HG03159 (cell line): Measurements from ENCODE around the gene SF3A2.

Source experiments
- ATAC-seq: cut with Tn5 transposase; IDR thresholded peaks from one replicate; pipeline ENCODE4 v1.9.1; 2021; ENCODE audit warnings: mild to moderate bottlenecking, moderate library complexity; ENCODE audit not compliant: unreplicated experiment

SF3A2 gene

GRCh38 chr19:2239771-2240770 lies 3.4 kb downstream of the SF3A2 start:
- no peak for ATAC-seq

- ATAC-seq = no peak
Measured at GRCh38 chr19:2240881-2241760, 4.5 kb downstream of the SF3A2 start.

GRCh38 chr19:2242092-2242537 lies 5.5 kb downstream of the SF3A2 start:
- ATAC-seq = no peak

- no peak for ATAC-seq
Measured at GRCh38 chr19:2242816-2243215, 6.2 kb downstream of the SF3A2 start.

DNA sequence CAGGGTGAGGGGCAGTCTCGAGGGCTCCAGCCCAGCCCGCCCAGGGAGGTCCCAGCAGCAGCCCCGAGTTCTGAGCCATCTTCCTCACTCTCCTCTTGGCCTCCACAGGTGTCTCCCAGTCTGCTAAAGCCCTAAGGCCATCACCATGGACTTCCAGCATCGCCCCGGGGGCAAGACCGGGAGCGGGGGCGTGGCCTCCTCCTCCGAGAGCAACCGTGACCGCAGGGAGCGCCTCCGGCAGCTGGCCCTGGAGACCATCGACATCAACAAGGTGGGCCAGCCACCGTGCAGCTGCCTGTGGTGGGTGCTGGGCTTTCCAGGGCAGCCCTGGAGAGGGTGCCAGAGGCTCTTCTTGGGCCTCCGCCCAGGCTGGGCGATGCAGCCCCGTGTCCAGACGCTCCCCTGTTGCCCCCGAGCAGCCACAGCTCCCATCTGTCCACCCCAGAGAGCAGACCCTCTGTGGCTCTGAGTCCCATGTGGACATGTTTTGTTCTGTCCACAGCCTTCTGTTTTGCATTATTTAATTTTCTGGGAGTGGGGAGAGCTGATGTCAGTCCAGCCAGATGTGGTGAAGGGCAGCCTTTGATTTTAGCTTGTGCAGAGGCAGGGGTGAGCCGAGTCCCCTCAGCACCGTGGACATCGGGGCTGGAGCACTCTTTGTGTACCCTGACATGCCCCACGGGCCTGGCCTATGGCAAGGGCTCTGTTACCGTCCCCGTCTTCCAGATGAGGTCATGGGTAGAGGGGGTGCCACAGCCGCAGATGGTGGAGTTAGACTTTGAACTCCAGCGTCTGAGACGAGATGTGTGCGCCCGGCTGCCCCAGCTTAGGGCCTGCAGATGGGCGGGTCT lies 6.9 kb downstream of the SF3A2 start:
- no peak for ATAC-seq

DNA sequence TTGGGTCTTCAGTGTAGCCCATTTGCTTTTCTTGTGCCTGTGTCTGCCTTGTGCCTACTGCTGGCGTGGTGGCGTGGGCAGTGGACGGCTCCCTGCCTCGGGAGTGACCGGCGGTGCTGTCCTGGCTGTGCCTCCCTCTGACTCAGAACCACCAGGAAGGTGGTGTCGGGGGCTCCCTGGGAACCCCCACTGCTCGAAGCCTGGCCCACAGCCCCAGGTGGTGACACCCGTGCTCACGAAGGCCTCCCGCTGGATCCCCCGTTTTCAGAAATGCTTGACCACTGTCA lies 7.4 kb downstream of the SF3A2 start:
- ATAC-seq = no peak

DNA sequence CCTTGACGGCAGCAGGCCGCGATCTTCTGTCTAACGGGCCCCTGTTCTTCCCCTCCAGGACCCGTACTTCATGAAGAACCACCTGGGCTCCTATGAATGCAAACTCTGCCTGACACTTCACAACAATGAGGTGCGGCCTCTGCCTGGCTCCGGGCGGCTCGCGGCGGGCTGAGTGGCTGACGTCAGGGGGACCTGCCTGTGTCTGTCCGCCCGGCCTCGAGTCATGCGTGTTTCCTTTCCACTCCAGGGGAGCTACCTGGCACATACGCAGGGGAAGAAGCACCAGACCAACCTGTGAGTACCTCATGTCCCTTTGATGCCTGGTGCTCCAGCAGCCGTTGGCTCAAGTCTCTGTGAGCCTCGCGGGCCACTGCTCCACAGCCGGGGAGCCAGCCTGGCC lies 7.9 kb downstream of the SF3A2 start:
- ATAC-seq = no peak

DNA sequence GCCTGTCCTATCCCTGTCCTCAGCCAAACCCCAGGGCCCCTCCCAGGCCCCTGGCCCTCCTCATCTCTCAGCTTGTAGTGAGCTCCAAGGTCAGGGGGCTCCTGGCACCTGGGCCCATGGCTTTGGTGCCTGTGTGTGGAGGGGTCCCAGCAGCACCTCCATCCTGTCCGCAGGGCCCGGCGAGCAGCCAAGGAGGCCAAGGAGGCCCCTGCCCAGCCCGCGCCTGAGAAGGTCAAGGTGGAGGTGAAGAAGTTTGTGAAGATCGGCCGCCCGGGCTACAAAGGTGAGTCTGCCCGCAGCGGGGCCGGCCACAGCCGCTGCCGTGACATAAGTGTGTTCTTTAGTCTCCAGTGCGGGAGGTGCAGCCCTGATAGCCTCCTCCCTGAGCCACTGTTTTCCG lies 8.6 kb downstream of the SF3A2 start:
- ATAC-seq = no peak

GRCh38 chr19:2246014-2246620 lies 9.5 kb downstream of the SF3A2 start:
- no peak for ATAC-seq

- ATAC-seq = no peak
Measured at GRCh38 chr19:2246801-2247361, 10.3 kb downstream of the SF3A2 start.

DNA sequence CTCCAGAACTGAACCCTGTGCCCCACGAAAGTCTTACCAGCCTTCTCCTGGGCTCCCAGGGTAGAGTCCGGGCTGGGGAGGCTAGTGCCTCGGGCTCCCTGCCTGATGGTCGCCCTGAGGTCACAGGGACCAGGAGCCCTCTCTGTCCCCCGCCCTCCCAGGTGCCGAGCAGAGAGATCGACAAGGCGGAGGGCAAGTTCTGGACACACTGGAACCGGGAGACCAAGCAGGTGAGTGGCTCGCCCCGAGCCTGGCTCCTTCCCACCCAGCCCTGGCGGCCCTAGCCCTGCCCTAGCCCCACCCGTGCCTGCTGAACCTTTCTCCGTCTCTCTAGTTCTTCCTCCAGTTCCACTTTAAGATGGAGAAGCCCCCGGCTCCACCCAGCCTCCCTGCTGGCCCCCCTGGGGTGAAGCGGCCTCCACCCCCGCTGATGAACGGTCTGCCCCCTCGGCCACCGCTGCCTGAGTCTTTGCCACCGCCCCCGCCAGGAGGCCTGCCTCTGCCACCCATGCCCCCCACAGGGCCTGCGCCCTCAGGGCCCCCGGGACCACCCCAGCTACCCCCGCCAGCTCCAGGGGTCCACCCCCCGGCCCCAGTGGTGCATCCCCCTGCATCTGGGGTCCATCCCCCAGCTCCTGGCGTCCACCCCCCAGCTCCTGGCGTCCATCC lies 10.9 kb downstream of the SF3A2 start:
- no peak for ATAC-seq

DNA sequence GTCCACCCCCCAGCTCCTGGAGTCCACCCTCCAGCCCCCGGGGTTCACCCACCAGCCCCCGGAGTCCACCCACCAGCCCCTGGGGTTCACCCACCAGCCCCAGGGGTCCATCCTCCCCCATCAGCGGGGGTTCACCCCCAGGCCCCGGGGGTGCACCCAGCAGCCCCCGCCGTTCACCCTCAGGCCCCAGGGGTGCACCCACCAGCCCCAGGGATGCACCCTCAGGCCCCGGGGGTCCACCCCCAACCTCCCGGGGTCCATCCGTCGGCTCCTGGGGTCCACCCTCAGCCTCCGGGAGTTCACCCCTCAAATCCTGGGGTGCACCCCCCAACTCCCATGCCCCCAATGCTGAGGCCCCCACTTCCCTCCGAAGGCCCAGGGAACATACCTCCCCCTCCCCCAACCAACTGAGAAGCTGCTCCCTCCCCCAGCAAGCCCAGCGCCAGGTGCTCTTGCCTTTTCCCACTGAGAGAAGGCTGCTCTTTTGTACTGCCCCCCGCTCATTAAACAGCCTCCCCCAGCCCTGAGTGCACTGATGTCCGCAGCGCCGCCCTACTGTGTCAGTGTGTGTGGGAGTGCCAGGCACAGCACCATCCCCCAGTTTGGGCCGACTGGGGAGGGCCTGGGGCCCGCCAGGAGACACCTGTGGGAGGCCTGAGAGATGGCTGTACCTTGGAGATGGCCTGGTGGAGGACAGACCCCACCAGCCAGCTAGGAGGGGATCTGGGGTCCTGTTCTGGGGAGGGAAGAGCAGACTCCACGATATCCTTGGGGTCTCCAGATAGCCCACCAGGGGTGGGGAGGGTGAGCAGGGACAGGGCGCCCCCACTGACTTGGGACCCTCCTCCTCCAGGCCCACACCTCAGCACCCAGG lies 11.7 kb downstream of the SF3A2 start:
- ATAC-seq = no peak

DNA sequence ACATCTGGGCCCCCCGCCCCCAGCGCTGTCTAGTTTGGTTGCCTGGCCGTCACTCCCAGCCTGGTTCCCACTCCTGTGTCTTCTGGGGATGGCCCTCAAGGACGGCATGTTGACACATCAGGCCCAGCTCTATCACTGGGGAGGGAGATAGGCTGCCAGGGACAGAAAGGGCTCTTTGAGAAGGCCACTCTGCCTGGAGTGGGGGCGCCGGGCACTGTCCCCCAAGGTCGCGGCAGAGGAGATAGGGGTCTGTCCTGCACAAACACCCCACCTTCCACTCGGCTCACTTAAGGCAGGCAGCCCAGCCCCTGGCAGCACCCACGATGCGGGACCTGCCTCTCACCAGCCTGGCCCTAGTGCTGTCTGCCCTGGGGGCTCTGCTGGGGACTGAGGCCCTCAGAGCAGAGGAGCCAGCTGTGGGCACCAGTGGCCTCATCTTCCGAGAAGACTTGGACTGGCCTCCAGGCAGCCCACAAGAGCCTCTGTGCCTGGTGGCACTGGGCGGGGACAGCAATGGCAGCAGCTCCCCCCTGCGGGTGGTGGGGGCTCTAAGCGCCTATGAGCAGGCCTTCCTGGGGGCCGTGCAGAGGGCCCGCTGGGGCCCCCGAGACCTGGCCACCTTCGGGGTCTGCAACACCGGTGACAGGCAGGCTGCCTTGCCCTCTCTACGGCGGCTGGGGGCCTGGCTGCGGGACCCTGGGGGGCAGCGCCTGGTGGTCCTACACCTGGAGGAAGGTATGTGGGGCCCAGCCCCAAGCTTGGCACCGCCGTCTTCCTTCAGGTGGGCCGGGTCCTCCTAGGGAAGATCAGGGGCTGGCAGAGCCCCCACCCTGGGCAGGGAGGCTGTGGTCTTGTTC lies 12.6 kb downstream of the SF3A2 start, which contains the start of gene AMH:
TSS of gene AMH (plus strand) at position 314 of the 857 bp plus-strand sequence. CDS start at position 324, 10 bp downstream.
- no peak for ATAC-seq

GRCh38 chr19:2249880-2250765 lies 13.5 kb downstream of the SF3A2 start:
- ATAC-seq = no peak

DNA sequence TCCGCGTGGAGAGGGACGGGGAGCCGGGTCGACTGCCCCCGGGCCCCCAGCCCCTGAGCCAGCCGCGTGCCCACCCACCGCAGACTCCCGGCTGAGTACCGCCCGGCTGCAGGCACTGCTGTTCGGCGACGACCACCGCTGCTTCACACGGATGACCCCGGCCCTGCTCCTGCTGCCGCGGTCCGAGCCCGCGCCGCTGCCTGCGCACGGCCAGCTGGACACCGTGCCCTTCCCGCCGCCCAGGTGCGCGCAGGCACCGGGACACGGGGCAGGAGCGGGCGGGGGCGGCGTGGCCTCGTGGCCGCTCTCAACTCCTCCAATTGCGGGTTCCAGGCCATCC lies 14.1 kb downstream of the SF3A2 start:
- ATAC-seq = no peak

GRCh38 chr19:2251106-2252054 lies 14.8 kb downstream of the SF3A2 start:
- ATAC-seq = no peak
